GM12878 (cell line): ENCODE measurements around the gene C6orf62. TPM values are rescaled to one million over a fixed set of nuclear protein-coding genes. Genes with fewer than 3 reads are reported as not detected.
A peak's percentile ranks its signal among the peaks of the same experiment; 100 is the strongest.

ENCODE experiments used
- ATAC-seq: fragments of 200-7000 bp; cut with Tn5 transposase; 3 replicates; pipeline ENCODE4 v1.9.1; 2020; ENCODE audit warnings: mild to moderate bottlenecking, moderate library complexity
- BruUV-seq: library from RNA; stranded (reverse); fragments of 400-500 nt; replicated peaks from 2 replicates; lab custom pipeline; 2021; lab: Mats Ljungman, UMichigan
- CTCF ChIA-PET: fragments of 300-600 bp; sonication (Branson Sonifier 250); formaldehyde crosslinking; extraction: SDS; loops from one replicate; lab custom pipeline; 2021; ENCODE audit warnings: inconsistent platforms; lab: Yijun Ruan, JAX
- POLR2A ChIA-PET: fragments of 350-600 bp; formaldehyde crosslinking; extraction: SDS; loops from one replicate; lab custom pipeline; 2021; ENCODE audit warnings: inconsistent platforms; lab: Charles Lee
- RAD21 ChIA-PET: fragments of 300-600 bp; sonication (Branson Sonifier 250); formaldehyde crosslinking; loops from one replicate; lab custom pipeline; 2023; ENCODE audit warnings: antibody characterized with exemption; ENCODE audit not compliant: unreplicated experiment; lab: Charles Lee
- SMC1A ChIA-PET: fragments of 300-600 bp; sonication (Branson Sonifier 250); formaldehyde crosslinking; loops from one replicate; lab custom pipeline; 2023; ENCODE audit not compliant: unreplicated experiment, uncharacterized antibody; lab: Charles Lee
- DNase-seq: peaks from one replicate; pipeline ENCODE4 v3.0.0-alpha.2; 2011; ENCODE audit warnings: low read depth, low spot score
- FAIRE-seq: peaks from 3 replicates; lab custom pipeline; 2011; peaks lifted over from hg19 to GRCh38; lab: Jason Lieb, UNC
- H2AFZ ChIP-seq: 2 replicates; pipeline ENCODE4 v1.6.0; 2011; ENCODE audit warnings: low read depth, low read length, control low read depth; ENCODE audit not compliant: control insufficient read depth
- H3K27ac ChIP-seq: 2 replicates; pipeline ENCODE4 v1.5.1; 2011; ENCODE audit warnings: control low read depth; ENCODE audit not compliant: control insufficient read depth, insufficient read depth
- H3K27me3 ChIP-seq, 2 experiments: replicated peaks in 1 of 2; 2 replicates each; pipeline versions ENCODE4 v1.6.0 to v1.6.1; 2011; ENCODE audit warnings: low read length in 1 of 2; ENCODE audit not compliant: control insufficient read depth in 2 of 2, insufficient read depth in 2 of 2
- H3K36me3 ChIP-seq, 2 experiments: 2 replicates each; pipeline ENCODE4 v1.5.1; 2011; ENCODE audit warnings: low read length in 1 of 2; ENCODE audit not compliant: control insufficient read depth in 2 of 2, insufficient read depth in 2 of 2
- H3K4me1 ChIP-seq: 2 replicates; pipeline ENCODE4 v1.6.1; 2011; ENCODE audit warnings: mild to moderate bottlenecking, low read length, moderate library complexity, mixed read lengths; ENCODE audit not compliant: control insufficient read depth, insufficient read depth
- H3K4me2 ChIP-seq: 2 replicates; pipeline ENCODE4 v1.6.0; 2011; ENCODE audit warnings: control low read depth; ENCODE audit not compliant: control insufficient read depth, insufficient read depth
- H3K4me3 ChIP-seq: fragments of 200-600 bp; sonication (generic); 2 replicates; pipeline ENCODE4 v1.5.1; 2016
- H3K79me2 ChIP-seq: 2 replicates; pipeline ENCODE4 v1.6.0; 2011; ENCODE audit warnings: low read length; ENCODE audit not compliant: control insufficient read depth, insufficient read depth
- H3K9ac ChIP-seq: 2 replicates; pipeline ENCODE4 v1.8.0; 2011; ENCODE audit warnings: low read length, control low read depth, mixed read lengths; ENCODE audit not compliant: control insufficient read depth, insufficient read depth
- H3K9me3 ChIP-seq: replicated peaks from 3 replicates; pipeline ENCODE4 v1.5.1; 2011; ENCODE audit warnings: mild to moderate bottlenecking, low read length; ENCODE audit not compliant: control insufficient read depth, insufficient read depth
- H4K20me1 ChIP-seq: 2 replicates; pipeline ENCODE4 v1.6.0; 2011; ENCODE audit not compliant: control insufficient read depth, insufficient read depth
- EGR1 ChIP-seq, 2 experiments: IDR thresholded peaks; 1 replicate in 1 of 2; 2 replicates in 1 of 2; pipeline ENCODE4 v1.6.1; 2011 to 2012; ENCODE audit warnings: low read depth in 2 of 2, low read length in 2 of 2, borderline replicate concordance in 1 of 2, mild to moderate bottlenecking in 1 of 2, moderate library complexity in 1 of 2
- FOS ChIP-seq: IDR thresholded peaks from 3 replicates; pipeline ENCODE4 v1.6.1; 2011; ENCODE audit warnings: borderline replicate concordance; ENCODE audit not compliant: insufficient read length; ENCODE audit errors: extremely low read depth
- JUND ChIP-seq: IDR thresholded peaks from 2 replicates; pipeline ENCODE4 v1.6.1; 2012; ENCODE audit warnings: low read depth, mild to moderate bottlenecking, low read length, improper control_type of control experiment, moderate library complexity
- KAT2A ChIP-seq: conservative IDR thresholded peaks from 2 replicates; pipeline ENCODE4 v1.6.1; 2011; ENCODE audit warnings: low read depth, low read length; ENCODE audit not compliant: control insufficient read depth
- LARP7 ChIP-seq: fragments of 450-650 bp; IDR thresholded peaks from 2 replicates; pipeline ENCODE4 v1.6.1; 2017; ENCODE audit warnings: mild to moderate bottlenecking
- MEF2B ChIP-seq: fragments of 450-650 bp; IDR thresholded peaks from 2 replicates; pipeline ENCODE4 v1.6.1; 2018; ENCODE audit warnings: mild to moderate bottlenecking, moderate library complexity; ENCODE audit not compliant: partially characterized antibody, poor library complexity, severe bottlenecking
- NR2C2 ChIP-seq: IDR thresholded peaks from 2 replicates; pipeline ENCODE4 v1.6.1; 2011; ENCODE audit warnings: borderline replicate concordance, low read depth; ENCODE audit not compliant: control insufficient read depth, insufficient read length
- POLR2AphosphoS5 ChIP-seq: IDR thresholded peaks from 2 replicates; pipeline ENCODE4 v1.6.1; 2011; ENCODE audit warnings: mild to moderate bottlenecking, low read length, inconsistent platforms
- POU2F2 ChIP-seq: IDR thresholded peaks from 3 replicates; pipeline ENCODE4 v1.6.1; 2011; ENCODE audit warnings: low read depth, mild to moderate bottlenecking, low read length, borderline replicate concordance
- RBBP5 ChIP-seq: fragments of 200-600 bp; sonication (generic); conservative IDR thresholded peaks from 2 replicates; pipeline ENCODE4 v1.6.1; 2016
- SMAD1 ChIP-seq: fragments of 450-650 bp; IDR thresholded peaks from 2 replicates; pipeline ENCODE4 v1.6.1; 2018; ENCODE audit warnings: mild to moderate bottlenecking, low read depth; ENCODE audit not compliant: partially characterized antibody
- SMAD5 ChIP-seq: IDR thresholded peaks from 2 replicates; pipeline ENCODE4 v1.6.1; 2016; ENCODE audit warnings: antibody characterized with exemption, low read depth
- SMARCA5 ChIP-seq: fragments of 450-650 bp; IDR thresholded peaks from 2 replicates; pipeline ENCODE4 v1.6.1; 2017; ENCODE audit warnings: mild to moderate bottlenecking
- ZBTB11 ChIP-seq: fragments of 450-650 bp; formaldehyde crosslinking; IDR thresholded peaks from 2 replicates; pipeline ENCODE4 v1.5.0; 2022; ENCODE audit warnings: mild to moderate bottlenecking, missing genetic modification characterization
- WGBS: methylation state at CpG from one replicate; pipeline ENCODE4 v1.1.6; 2016; ENCODE audit warnings: low lambda C conversion rate; ENCODE audit not compliant: insufficient replicate concordance, insufficient coverage; ENCODE audit errors: missing lambda C conversion rate; 5-methylcytosine and 5-hydroxymethylcytosine counted together
- in situ Hi-C: fragments of 300-500 bp; cut with MboI; formaldehyde crosslinking; loops from 9 replicates; pipeline ENCODE4 v1.14.3; 2018; ENCODE audit warnings: mixed read lengths
- intact Hi-C: fragments of 100-400 bp; cut with micrococcal nuclease; formaldehyde crosslinking; loops from one replicate; pipeline ENCODE4 v1.14.2; 2022; ENCODE audit not compliant: unreplicated experiment
- polyA plus RNA-seq, 11 experiments: library from polyadenylated mRNA; depleted of rRNA in 4 of 11; unstranded in 6 of 11; stranded (reverse) in 5 of 11; fragments of >200 nt; fragmentation: Nextera tagmentation in 4 of 11; fragmentation: Illumina TruSeq in 1 of 11; extraction: Ambion mirVana in 4 of 11; extraction: Trizol in 1 of 11; gene quantifications; 1 replicate in 1 of 11; 2 replicates in 10 of 11; pipeline versions ENCODE4 v1.2.1 to v1.2.3, GENCODE V29; 2011 to 2016; ENCODE audit warnings: inconsistent platforms in 2 of 11, missing spikeins in 2 of 11, low read depth in 1 of 11
- total RNA-seq, 4 experiments: library from RNA; depleted of rRNA in 3 of 4; stranded (reverse); fragments of >200 nt in 3 of 4; fragmentation: Illumina TruSeq in 1 of 4; extraction: Trizol in 1 of 4; gene quantifications; 2 replicates each; pipeline versions ENCODE4 v1.2.1 to v1.2.3, GENCODE V29; 2013 to 2021

Gene C6orf62
- total and polyA plus RNA-seq, 10 of the 15 experiments (the other 5 are each of a cell fraction or from before 2014, with no cell fraction given): 55.6 to 565 (median 126) TPM

GRCh38 chr6:24708612-24709011 is 10.3 kb downstream of the C6orf62 start:
- SMC1A ChIA-PET: interaction anchor here (1.1 kb wide), 1 partner anchor 13 kb away, joined by 3 read pairs; no protein-coding TSS in a partner anchor
- RAD21 ChIA-PET: no interaction called here
- intact Hi-C loops (no loop called here), in situ Hi-C loops (loop anchor here (25.0 kb wide), 1 partner anchor 646 kb away; no protein-coding TSS in a partner anchor)
- DNase-seq (no peak), FAIRE-seq (no peak)
- Histone ChIP-seq H3K4me2 (no peak overlapping the region), H3K4me1 (no peaks in the 10 kb centered on the region), H3K27me3 (no peaks in the 10 kb centered on the region), H2AFZ (no peak overlapping the region)
- POLR2A ChIA-PET: interaction anchor here (0.9 kb wide), 1 partner anchor 42 kb away, joined by 3 read pairs; the partner anchor contains the start of genes ACOT13 and TDP2
- CTCF ChIA-PET: interaction anchor here (0.7 to 1.7 kb wide), 3 partner anchors 58 to 187 kb away, joined by 3 read pairs; no protein-coding TSS in a partner anchor
- TF ChIP-seq POLR2AphosphoS5 (no peak), SMAD1 (no peak), FOS (no peak), POU2F2 (no peak), RBBP5 (no peak), SMAD5 (no peak; the same call in 1 of the 2 replicates), ZBTB11 (no peak), EGR1 (IDR thresholded peaks at IDR 0.05; ENCODE audit: borderline replicate concordance in 1 of 2, low read depth in 2 of 2, low read length in 2 of 2) (no peak), LARP7 (no peak), MEF2B (no peak), SMARCA5 (no peak), JUND (no peak), NR2C2 (no peak), KAT2A (no peak)
- TF ChIP-seq, all 136 proteins: peak for 0
- Histone ChIP-seq H3K9me3 (no peaks in the 10 kb centered on the region), H3K9ac (no peak overlapping the region), H3K36me3 (peaks cover 7 to 50% of the 10 kb centered on the region in 2 experiments), H3K4me3 (no peak overlapping the region), H4K20me1 (0 out of 2 replicates have a peak, but pooled peaks cover 4% of the 10 kb centered on the region), H3K79me2 (peaks cover 24% of the 10 kb centered on the region), H3K27ac (no peak overlapping the region)
- no peak for ATAC-seq
- WGBS: 93% methylated on average over 3 of the region's 3 CpGs
- BruUV-seq: TSS peak; percentile 1
